GM12878 (cell line): ENCODE results near the gene KCNG1.

Experiments used
- DPF2 ChIP-seq: fragments of 450-650 bp; IDR thresholded peaks from 2 replicates; pipeline ENCODE4 v1.6.1; 2017; ENCODE audit warnings: mild to moderate bottlenecking
- EZH2 ChIP-seq: IDR thresholded peaks from 2 replicates; pipeline ENCODE4 v1.6.1; 2012; ENCODE audit warnings: low read depth, mild to moderate bottlenecking, control low read depth, inconsistent platforms, low read length, borderline replicate concordance; ENCODE audit not compliant: control insufficient read depth
- MYC ChIP-seq: IDR thresholded peaks from 2 replicates; pipeline ENCODE4 v1.6.1; 2011; ENCODE audit warnings: mild to moderate bottlenecking, low read length, moderate library complexity, inconsistent platforms; ENCODE audit not compliant: insufficient read depth, insufficient replicate concordance, insufficient read length, severe bottlenecking

DNA sequence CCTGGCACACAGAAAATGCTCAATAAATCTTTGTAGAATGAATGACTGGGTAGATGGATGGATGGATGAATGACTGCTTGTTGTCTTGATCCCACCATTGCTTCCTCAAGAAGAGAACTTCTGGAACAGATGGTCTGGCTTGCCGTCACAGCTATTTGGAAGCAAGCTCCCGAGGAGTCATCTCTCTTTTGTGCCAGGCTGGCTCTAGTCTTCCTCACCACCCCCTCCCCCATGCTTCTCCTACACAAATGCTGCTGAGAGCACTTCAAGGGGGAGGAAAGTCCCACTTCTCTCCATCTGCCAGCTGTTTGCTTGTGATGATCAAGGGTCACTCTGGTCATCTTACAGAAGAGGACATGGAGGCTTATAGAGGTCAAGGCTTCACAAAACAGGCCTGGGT is 11.6 kb upstream of the KCNG1 start:
- TF ChIP-seq EZH2: no peak
- TF ChIP-seq DPF2: no peak
- TF ChIP-seq MYC: no peak
